DND-41 (cell line): Measurements from ENCODE around the gene ORMDL2.

Source experiments
- ATAC-seq: fragments of 200-7000 bp; cut with Tn5 transposase; 3 replicates; pipeline ENCODE4 v1.9.1; 2021; ENCODE audit warnings: low read depth; ENCODE audit not compliant: insufficient read depth
- DNase-seq: peaks from one replicate; pipeline ENCODE4 v3.0.0-alpha.2; 2020
- H2AFZ ChIP-seq: 2 replicates; pipeline ENCODE4 v1.6.0; 2012; ENCODE audit warnings: low read depth, low read length
- H3K27ac ChIP-seq: 2 replicates; pipeline ENCODE4 v1.5.1; 2012; ENCODE audit warnings: low read length, inconsistent platforms
- H3K27me3 ChIP-seq: fragments of 200-600 bp; sonication (generic); 2 replicates; pipeline ENCODE4 v1.6.0; 2012; ENCODE audit warnings: low read length, mild to moderate bottlenecking, inconsistent platforms; ENCODE audit not compliant: insufficient read depth, poor library complexity
- H3K36me3 ChIP-seq: 2 replicates; pipeline ENCODE4 v1.5.1; 2012; ENCODE audit warnings: low read length, inconsistent platforms; ENCODE audit not compliant: insufficient read depth
- H3K4me1 ChIP-seq: 2 replicates; pipeline ENCODE4 v1.5.1; 2012; ENCODE audit warnings: mild to moderate bottlenecking, low read length; ENCODE audit not compliant: insufficient read depth
- H3K4me2 ChIP-seq: 2 replicates; pipeline ENCODE4 v1.6.0; 2012; ENCODE audit warnings: mild to moderate bottlenecking, moderate library complexity, low read length, inconsistent platforms; ENCODE audit not compliant: insufficient read depth
- H3K4me3 ChIP-seq, 2 experiments: fragments of 200-600 bp in 1 of 2; shearing (Covaris generic) in 1 of 2; 2 replicates each; pipeline ENCODE4 v1.5.1; 2012 to 2016; ENCODE audit warnings: inconsistent platforms in 2 of 2, low read length in 2 of 2, mild to moderate bottlenecking in 2 of 2, low read depth in 1 of 2, moderate library complexity in 1 of 2
- H3K79me2 ChIP-seq: 2 replicates; pipeline ENCODE4 v1.6.0; 2012; ENCODE audit warnings: low read length, inconsistent platforms; ENCODE audit not compliant: insufficient read depth
- H3K9ac ChIP-seq: 2 replicates; pipeline ENCODE4 v1.6.0; 2012; ENCODE audit warnings: low read depth, mild to moderate bottlenecking, inconsistent platforms, low read length, moderate library complexity
- H3K9me3 ChIP-seq: 2 replicates; pipeline ENCODE4 v1.5.1; 2012; ENCODE audit warnings: low read length, moderate library complexity, mild to moderate bottlenecking, inconsistent platforms; ENCODE audit not compliant: insufficient read depth, severe bottlenecking
- H4K20me1 ChIP-seq: 2 replicates; pipeline ENCODE4 v1.6.0; 2012; ENCODE audit warnings: low read length; ENCODE audit not compliant: insufficient read depth
- EZH2 ChIP-seq: IDR thresholded peaks from 3 replicates; pipeline ENCODE4 v1.6.1; 2012; ENCODE audit warnings: borderline replicate concordance, low read depth, mild to moderate bottlenecking, moderate library complexity, low read length, inconsistent platforms; ENCODE audit not compliant: severe bottlenecking
- TF ChIP-seq, protein P1 (sequence below): IDR thresholded peaks from 2 replicates; pipeline ENCODE4 v1.5.1; 2012; ENCODE audit warnings: borderline replicate concordance, low read length, moderate library complexity, mild to moderate bottlenecking; ENCODE audit not compliant: poor library complexity, severe bottlenecking; ENCODE audit errors: extremely low read depth

Gene ORMDL2

DNA sequence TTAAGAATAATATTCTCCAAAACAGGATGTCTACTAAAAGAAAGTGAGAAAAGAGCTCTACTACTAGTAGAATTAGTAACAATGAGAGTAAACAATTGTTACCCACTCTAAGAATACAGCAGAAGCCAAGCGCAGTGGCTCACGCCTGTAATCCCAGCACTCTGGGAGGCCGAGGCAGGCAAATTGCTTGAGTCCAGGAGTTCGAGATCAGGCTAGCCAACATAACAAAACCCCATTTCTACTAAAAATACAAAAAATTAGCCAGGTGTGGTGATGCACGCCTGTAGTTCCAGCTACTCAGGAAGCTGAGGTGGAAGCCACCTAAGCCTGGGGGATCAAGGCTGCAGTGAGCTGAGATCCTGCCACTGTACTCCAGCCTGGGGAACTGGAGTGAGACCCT lies 6.9 kb downstream of the ORMDL2 start:
- Histone ChIP-seq H3K27ac (no peak overlapping the region), H3K36me3 (peaks cover 74% of the 10 kb centered on the region), H3K79me2 (peaks cover 75% of the 10 kb centered on the region), H3K4me1 (peaks cover 62% of the 10 kb centered on the region), H2AFZ (no peak overlapping the region), H3K9me3 (no peaks in the 10 kb centered on the region), H3K4me2 (peak overlapping the region; percentile 96), H3K27me3 (no peaks in the 10 kb centered on the region), H4K20me1 (peaks cover 7% of the 10 kb centered on the region; the same call in 1 of the 2 replicates), H3K9ac (peak overlapping the region; percentile 23; the same call in 1 of the 2 replicates), H3K4me3 (peak overlapping the region in 1 of 2 experiments; percentile 31; a peak in 1 of 4 replicates)
- TF ChIP-seq, protein P1, sequence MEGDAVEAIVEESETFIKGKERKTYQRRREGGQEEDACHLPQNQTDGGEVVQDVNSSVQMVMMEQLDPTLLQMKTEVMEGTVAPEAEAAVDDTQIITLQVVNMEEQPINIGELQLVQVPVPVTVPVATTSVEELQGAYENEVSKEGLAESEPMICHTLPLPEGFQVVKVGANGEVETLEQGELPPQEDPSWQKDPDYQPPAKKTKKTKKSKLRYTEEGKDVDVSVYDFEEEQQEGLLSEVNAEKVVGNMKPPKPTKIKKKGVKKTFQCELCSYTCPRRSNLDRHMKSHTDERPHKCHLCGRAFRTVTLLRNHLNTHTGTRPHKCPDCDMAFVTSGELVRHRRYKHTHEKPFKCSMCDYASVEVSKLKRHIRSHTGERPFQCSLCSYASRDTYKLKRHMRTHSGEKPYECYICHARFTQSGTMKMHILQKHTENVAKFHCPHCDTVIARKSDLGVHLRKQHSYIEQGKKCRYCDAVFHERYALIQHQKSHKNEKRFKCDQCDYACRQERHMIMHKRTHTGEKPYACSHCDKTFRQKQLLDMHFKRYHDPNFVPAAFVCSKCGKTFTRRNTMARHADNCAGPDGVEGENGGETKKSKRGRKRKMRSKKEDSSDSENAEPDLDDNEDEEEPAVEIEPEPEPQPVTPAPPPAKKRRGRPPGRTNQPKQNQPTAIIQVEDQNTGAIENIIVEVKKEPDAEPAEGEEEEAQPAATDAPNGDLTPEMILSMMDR: no peak
- no peak for TF ChIP-seq EZH2
- ATAC-seq (no peak), DNase-seq (no peak)

DNA sequence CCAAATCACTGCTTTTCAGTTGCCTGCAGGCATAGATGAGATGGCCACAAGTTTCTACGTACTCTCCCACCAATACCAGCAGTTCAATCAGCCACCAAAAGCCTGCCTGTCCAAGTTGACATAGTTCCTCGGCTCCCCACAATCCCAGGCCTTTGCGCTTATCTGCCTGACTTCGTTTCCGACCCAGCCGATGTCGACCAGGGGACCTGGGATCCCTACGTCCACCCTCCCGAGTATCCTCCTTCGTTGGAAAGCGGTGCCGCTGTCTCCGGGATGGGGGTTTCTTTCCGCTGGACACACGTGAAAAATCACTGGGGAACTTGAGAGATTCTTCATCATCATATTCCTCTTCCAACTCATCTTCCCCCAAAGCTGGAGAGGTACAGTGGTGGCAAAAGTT lies 10.0 kb downstream of the ORMDL2 start:
- peak overlapping the region; percentile 2 to 78; a peak in 2 of 4 replicates for H3K4me3 ChIP-seq

DNA sequence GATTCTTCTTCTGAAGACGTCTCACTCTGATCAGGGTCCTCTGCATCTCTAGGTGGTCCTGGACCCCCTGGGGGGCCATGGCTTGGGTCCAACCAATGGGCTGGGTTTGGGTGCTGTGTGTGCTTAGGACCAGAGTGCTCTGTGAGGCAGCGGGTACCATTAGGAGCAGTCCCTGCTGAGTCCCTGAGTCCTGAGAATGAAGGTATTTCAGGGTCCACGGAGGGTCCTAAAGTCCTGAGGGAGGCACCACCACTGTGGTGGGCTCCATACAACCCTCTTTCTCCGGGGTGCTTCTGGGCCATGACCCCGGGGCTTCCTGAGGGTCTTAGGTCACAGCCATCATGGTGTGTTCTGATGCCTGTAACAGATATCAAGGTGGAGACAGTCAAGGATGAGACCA lies 10.5 kb downstream of the ORMDL2 start:
- Histone ChIP-seq H3K4me1 (peaks cover 69% of the 10 kb centered on the region), H4K20me1 (peaks cover 7% of the 10 kb centered on the region; the same call in 1 of the 2 replicates), H2AFZ (no peak overlapping the region), H3K36me3 (peaks cover 39% of the 10 kb centered on the region), H3K4me2 (peak overlapping the region; percentile 96), H3K79me2 (peaks cover 70% of the 10 kb centered on the region), H3K9me3 (no peaks in the 10 kb centered on the region), H3K27me3 (no peaks in the 10 kb centered on the region), H3K9ac (peak overlapping the region; percentile 83), H3K4me3 (peak overlapping the region in 1 of 2 experiments; percentile 78; a peak in 3 of 4 replicates), H3K27ac (peak overlapping the region; percentile 73)
- TF ChIP-seq EZH2: no peak
- TF ChIP-seq, protein P1: no peak
- no peak for ATAC-seq
- DNase-seq: no peak

More for the DNA sequence above, 10.0 kb downstream of the ORMDL2 start:
- TF ChIP-seq EZH2: no peak
- TF ChIP-seq, protein P1: no peak
- ATAC-seq (no peak), DNase-seq (no peak)
- Histone ChIP-seq H3K9ac (peak overlapping the region; percentile 83), H3K9me3 (no peaks in the 10 kb centered on the region), H4K20me1 (peaks cover 7% of the 10 kb centered on the region; the same call in 1 of the 2 replicates), H3K27me3 (no peaks in the 10 kb centered on the region), H3K4me1 (peaks cover 69% of the 10 kb centered on the region), H2AFZ (no peak overlapping the region), H3K4me2 (peak overlapping the region; percentile 96), H3K79me2 (peaks cover 74% of the 10 kb centered on the region), H3K27ac (peak overlapping the region; percentile 38; the same call in 1 of the 2 replicates), H3K36me3 (peaks cover 44% of the 10 kb centered on the region)
